ENCODE data around the gene UBA6.

- TF ChIP-seq CTCF (IDR thresholded peaks at IDR 0.05) (no peak), EZH2 (IDR thresholded peaks at IDR 0.05; ENCODE audit: borderline replicate concordance, insufficient read depth, low read depth, low read length, poor library complexity, severe bottlenecking) (no peak)
These were observed 13.3 kb downstream of the UBA6 start for GRCh38 chr4:67687636-67688035.
